ENCODE data around the gene LSAMP.

DNA sequence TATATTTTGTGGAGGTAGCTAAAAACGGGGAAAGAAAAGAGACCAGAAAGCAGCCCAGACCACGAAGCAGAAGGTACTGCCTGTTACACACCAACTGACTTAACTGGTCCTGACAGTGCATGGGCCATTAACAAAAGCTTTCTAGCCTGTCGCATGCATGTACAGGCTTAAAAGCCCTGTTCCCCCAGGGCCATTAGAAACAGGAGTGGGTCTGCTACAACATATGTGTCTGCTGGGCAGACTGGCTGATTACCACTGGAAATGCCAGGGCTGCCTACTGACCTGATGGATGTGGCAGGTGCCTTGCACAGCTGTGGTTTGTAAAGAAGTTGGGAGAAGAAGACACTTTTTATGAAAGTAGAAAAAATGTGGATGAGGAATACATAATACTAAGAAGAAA lies 684.6 kb downstream of the LSAMP start:
- TF ChIP-seq, protein P1, sequence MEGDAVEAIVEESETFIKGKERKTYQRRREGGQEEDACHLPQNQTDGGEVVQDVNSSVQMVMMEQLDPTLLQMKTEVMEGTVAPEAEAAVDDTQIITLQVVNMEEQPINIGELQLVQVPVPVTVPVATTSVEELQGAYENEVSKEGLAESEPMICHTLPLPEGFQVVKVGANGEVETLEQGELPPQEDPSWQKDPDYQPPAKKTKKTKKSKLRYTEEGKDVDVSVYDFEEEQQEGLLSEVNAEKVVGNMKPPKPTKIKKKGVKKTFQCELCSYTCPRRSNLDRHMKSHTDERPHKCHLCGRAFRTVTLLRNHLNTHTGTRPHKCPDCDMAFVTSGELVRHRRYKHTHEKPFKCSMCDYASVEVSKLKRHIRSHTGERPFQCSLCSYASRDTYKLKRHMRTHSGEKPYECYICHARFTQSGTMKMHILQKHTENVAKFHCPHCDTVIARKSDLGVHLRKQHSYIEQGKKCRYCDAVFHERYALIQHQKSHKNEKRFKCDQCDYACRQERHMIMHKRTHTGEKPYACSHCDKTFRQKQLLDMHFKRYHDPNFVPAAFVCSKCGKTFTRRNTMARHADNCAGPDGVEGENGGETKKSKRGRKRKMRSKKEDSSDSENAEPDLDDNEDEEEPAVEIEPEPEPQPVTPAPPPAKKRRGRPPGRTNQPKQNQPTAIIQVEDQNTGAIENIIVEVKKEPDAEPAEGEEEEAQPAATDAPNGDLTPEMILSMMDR (IDR thresholded peaks at IDR 0.05; ENCODE audit: insufficient read depth, low read depth, low read length): no peak
- TF ChIP-seq EZH2 (IDR thresholded peaks at IDR 0.05; ENCODE audit: insufficient read depth, low read length): no peak

Measured in astrocyte (in vitro differentiated cells and primary cell).